ENCODE data around the gene PTPRN2. TPM values are rescaled to one million over a fixed set of nuclear protein-coding genes. Genes with fewer than 3 reads are reported as not detected.

PTPRN2 gene
- polyA plus RNA-seq, 1 donor from 2014 or later, result 1.6 TPM

GRCh38 chr7:158372400-158373342 is 215.0 kb downstream of the PTPRN2 start:
- H3K4me3 Mint-ChIP-seq, result no peak overlapping the region
- peaks cover 0 to 2% (median 0%) of the 10 kb centered on the region in 3 donors for H3K4me1 Mint-ChIP-seq
- no peaks in the 10 kb centered on the region for H3K36me3 Mint-ChIP-seq
- H3K27me3 Mint-ChIP-seq, result no peaks in the 10 kb centered on the region
- H3K9me3 Mint-ChIP-seq, result no peaks in the 10 kb centered on the region
- H3K27ac Mint-ChIP-seq, result no peak overlapping the region

- Mint-ChIP-seq H3K9me3 (no peaks in the 10 kb centered on the region), H3K27me3 (no peaks in the 10 kb centered on the region), H3K4me3 (no peak overlapping the region), H3K4me1 (peaks cover 0 to 2% (median 0%) of the 10 kb centered on the region in 3 donors), H3K36me3 (no peaks in the 10 kb centered on the region), H3K27ac (no peak overlapping the region)
These were observed 215.8 kb downstream of the PTPRN2 start for GRCh38 chr7:158371856-158372255.

- no peak overlapping the region for H3K4me3 Mint-ChIP-seq
- H3K27ac Mint-ChIP-seq, result no peak overlapping the region
- no peaks in the 10 kb centered on the region for H3K27me3 Mint-ChIP-seq
- peaks cover 2% of the 10 kb centered on the region for H3K36me3 Mint-ChIP-seq
- no peaks in the 10 kb centered on the region for H3K9me3 Mint-ChIP-seq
- H3K4me1 Mint-ChIP-seq, result no peaks in the 10 kb centered on the region
These were observed 217.8 kb downstream of the PTPRN2 start for GRCh38 chr7:158369866-158370265.

- Mint-ChIP-seq H3K4me3 (no peak overlapping the region), H3K4me1 (no peaks in the 10 kb centered on the region), H3K27ac (no peak overlapping the region), H3K27me3 (no peaks in the 10 kb centered on the region), H3K36me3 (peaks cover 2% of the 10 kb centered on the region), H3K9me3 (no peaks in the 10 kb centered on the region)
These were observed 218.3 kb downstream of the PTPRN2 start for GRCh38 chr7:158369290-158369689.

- no peaks in the 10 kb centered on the region for H3K27me3 Mint-ChIP-seq
- H3K9me3 Mint-ChIP-seq, result no peaks in the 10 kb centered on the region
- H3K36me3 Mint-ChIP-seq, result peaks cover 2% of the 10 kb centered on the region
- no peak overlapping the region for H3K27ac Mint-ChIP-seq
- no peak overlapping the region for H3K4me3 Mint-ChIP-seq
- no peaks in the 10 kb centered on the region for H3K4me1 Mint-ChIP-seq
These were observed 219.2 kb downstream of the PTPRN2 start for GRCh38 chr7:158368449-158368848.

- H3K4me3 Mint-ChIP-seq, result no peak overlapping the region
- H3K36me3 Mint-ChIP-seq, result peaks cover 2% of the 10 kb centered on the region
- no peaks in the 10 kb centered on the region for H3K9me3 Mint-ChIP-seq
- no peaks in the 10 kb centered on the region for H3K27me3 Mint-ChIP-seq
- H3K27ac Mint-ChIP-seq, result no peak overlapping the region
- no peaks in the 10 kb centered on the region for H3K4me1 Mint-ChIP-seq
These were observed 220.0 kb downstream of the PTPRN2 start for GRCh38 chr7:158367634-158367982.

- H3K9me3 Mint-ChIP-seq, result no peaks in the 10 kb centered on the region
- no peaks in the 10 kb centered on the region for H3K4me1 Mint-ChIP-seq
- H3K27me3 Mint-ChIP-seq, result no peaks in the 10 kb centered on the region
- H3K27ac Mint-ChIP-seq, result no peak overlapping the region
- H3K36me3 Mint-ChIP-seq, result peaks cover 2% of the 10 kb centered on the region
- H3K4me3 Mint-ChIP-seq, result no peak overlapping the region
These were observed 220.5 kb downstream of the PTPRN2 start for GRCh38 chr7:158366916-158367633.

GRCh38 chr7:158366346-158366745 is 221.3 kb downstream of the PTPRN2 start:
- Mint-ChIP-seq H3K9me3 (no peaks in the 10 kb centered on the region), H3K4me3 (no peak overlapping the region), H3K27me3 (no peaks in the 10 kb centered on the region), H3K4me1 (no peaks in the 10 kb centered on the region), H3K36me3 (peaks cover 2% of the 10 kb centered on the region), H3K27ac (no peak overlapping the region)

- Mint-ChIP-seq H3K27me3 (no peaks in the 10 kb centered on the region), H3K4me3 (no peak overlapping the region), H3K4me1 (no peaks in the 10 kb centered on the region), H3K9me3 (no peaks in the 10 kb centered on the region), H3K36me3 (peaks cover 2% of the 10 kb centered on the region), H3K27ac (no peak overlapping the region)
These were observed 222.4 kb downstream of the PTPRN2 start for GRCh38 chr7:158365267-158365666.

- Mint-ChIP-seq H3K27me3 (no peaks in the 10 kb centered on the region), H3K4me3 (peak overlapping the region in 1 of 4 donors; percentile 54), H3K36me3 (peaks cover 2% of the 10 kb centered on the region), H3K4me1 (no peaks in the 10 kb centered on the region), H3K9me3 (no peaks in the 10 kb centered on the region), H3K27ac (no peak overlapping the region)
These were observed 223.2 kb downstream of the PTPRN2 start for GRCh38 chr7:158364451-158364850.

- Mint-ChIP-seq H3K4me1 (no peaks in the 10 kb centered on the region), H3K36me3 (peaks cover 2% of the 10 kb centered on the region), H3K27me3 (no peaks in the 10 kb centered on the region), H3K9me3 (no peaks in the 10 kb centered on the region), H3K27ac (no peak overlapping the region), H3K4me3 (peak overlapping the region in 1 of 4 donors; percentile 45)
These were observed 224.4 kb downstream of the PTPRN2 start for GRCh38 chr7:158362912-158363905.

GRCh38 chr7:158362001-158362400 is 225.6 kb downstream of the PTPRN2 start:
- Mint-ChIP-seq H3K4me1 (no peaks in the 10 kb centered on the region), H3K27ac (no peak overlapping the region), H3K4me3 (no peak overlapping the region)

GRCh38 chr7:158361326-158361946 is 226.2 kb downstream of the PTPRN2 start:
- Mint-ChIP-seq H3K27me3 (no peaks in the 10 kb centered on the region), H3K9me3 (no peaks in the 10 kb centered on the region), H3K4me3 (no peak overlapping the region), H3K4me1 (no peaks in the 10 kb centered on the region), H3K27ac (no peak overlapping the region), H3K36me3 (peaks cover 2% of the 10 kb centered on the region)

More at GRCh38 chr7:158362001-158362400, 225.6 kb downstream of the PTPRN2 start:
- Mint-ChIP-seq H3K27me3 (no peaks in the 10 kb centered on the region), H3K9me3 (no peaks in the 10 kb centered on the region), H3K36me3 (peaks cover 2% of the 10 kb centered on the region)

GRCh38 chr7:158358926-158359645 is 228.5 kb downstream of the PTPRN2 start:
- no peaks in the 10 kb centered on the region for H3K27me3 Mint-ChIP-seq
- no peak overlapping the region for H3K4me3 Mint-ChIP-seq
- H3K27ac Mint-ChIP-seq, result no peak overlapping the region
- peaks cover 4 to 17% (median 6%) of the 10 kb centered on the region in 3 donors for H3K9me3 Mint-ChIP-seq
- H3K36me3 Mint-ChIP-seq, result no peaks in the 10 kb centered on the region
- H3K4me1 Mint-ChIP-seq, result no peaks in the 10 kb centered on the region
